Stomach (tissue), 4 donors: ENCODE data around the gene P3H3.

Experiments
- EP300 ChIP-seq: sonication (generic); formaldehyde crosslinking; IDR thresholded peaks from one replicate; pipeline ENCODE4 v1.6.1; 2017; ENCODE audit warnings: antibody characterized with exemption
- POLR2A ChIP-seq, 4 donors: fragments of 450-650 bp; IDR thresholded peaks; one replicate each; pipeline ENCODE4 v1.6.1; 2016; ENCODE audit warnings: antibody characterized with exemption in 4 of 4, control low read depth in 2 of 4, mild to moderate bottlenecking in 1 of 4, moderate library complexity in 1 of 4
- TF ChIP-seq, protein P1 (sequence below), 7 experiments: fragments of 450-650 bp in 4 of 7; fragments of 200-600 bp in 3 of 7; sonication (generic) in 3 of 7; IDR thresholded peaks; one replicate each; pipeline ENCODE4 v1.5.1; 2016 to 2019; ENCODE audit warnings: antibody characterized with exemption in 7 of 7, control low read depth in 2 of 7, mild to moderate bottlenecking in 1 of 7

DNA sequence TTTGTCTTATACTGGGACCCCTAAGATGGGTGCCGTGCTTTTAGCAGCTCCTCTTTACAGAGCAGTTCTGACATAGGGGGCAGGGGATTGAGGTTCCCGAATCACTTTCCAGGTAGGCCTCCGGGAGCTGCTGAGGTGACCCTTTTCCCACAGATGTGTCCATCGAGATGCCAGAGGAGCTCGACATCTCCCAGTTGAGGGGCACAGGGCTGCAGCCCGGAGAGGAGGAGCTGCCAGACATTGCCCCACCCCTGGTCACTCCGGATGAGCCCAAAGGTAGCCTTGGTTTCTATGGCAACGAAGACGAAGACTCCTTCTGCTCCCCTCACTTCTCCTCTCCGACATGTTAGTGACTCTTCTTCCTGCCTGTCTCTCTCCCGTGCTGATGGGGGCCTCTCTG, 34.8 kb downstream of the P3H3 start:
- TF ChIP-seq, protein P1, sequence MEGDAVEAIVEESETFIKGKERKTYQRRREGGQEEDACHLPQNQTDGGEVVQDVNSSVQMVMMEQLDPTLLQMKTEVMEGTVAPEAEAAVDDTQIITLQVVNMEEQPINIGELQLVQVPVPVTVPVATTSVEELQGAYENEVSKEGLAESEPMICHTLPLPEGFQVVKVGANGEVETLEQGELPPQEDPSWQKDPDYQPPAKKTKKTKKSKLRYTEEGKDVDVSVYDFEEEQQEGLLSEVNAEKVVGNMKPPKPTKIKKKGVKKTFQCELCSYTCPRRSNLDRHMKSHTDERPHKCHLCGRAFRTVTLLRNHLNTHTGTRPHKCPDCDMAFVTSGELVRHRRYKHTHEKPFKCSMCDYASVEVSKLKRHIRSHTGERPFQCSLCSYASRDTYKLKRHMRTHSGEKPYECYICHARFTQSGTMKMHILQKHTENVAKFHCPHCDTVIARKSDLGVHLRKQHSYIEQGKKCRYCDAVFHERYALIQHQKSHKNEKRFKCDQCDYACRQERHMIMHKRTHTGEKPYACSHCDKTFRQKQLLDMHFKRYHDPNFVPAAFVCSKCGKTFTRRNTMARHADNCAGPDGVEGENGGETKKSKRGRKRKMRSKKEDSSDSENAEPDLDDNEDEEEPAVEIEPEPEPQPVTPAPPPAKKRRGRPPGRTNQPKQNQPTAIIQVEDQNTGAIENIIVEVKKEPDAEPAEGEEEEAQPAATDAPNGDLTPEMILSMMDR (IDR thresholded peaks at IDR 0.05), result no peak
- TF ChIP-seq POLR2A (IDR thresholded peaks at IDR 0.05) (no peak), EP300 (no peak)
